NCI-H2081 treated with DMSO at 0.1 percent for 48 hours (cell line): ENCODE data around the gene CHST3.
"Not testable (repeated sequence)": the region's sequence is repeated elsewhere in the genome, so short reads cannot be mapped to it uniquely, and the experiment has no call there.

Experiments used
- DNase-seq: peaks from one replicate; lab custom pipeline; 2025; lab: John Stamatoyannopoulos, UW

CHST3 gene

GRCh38 chr10:71973777-71974488, 9.7 kb downstream of the CHST3 start:
- DNase-seq: no peak

- no peak for DNase-seq
Measured at GRCh38 chr10:71974489-71975021, 10.4 kb downstream of the CHST3 start.

DNA sequence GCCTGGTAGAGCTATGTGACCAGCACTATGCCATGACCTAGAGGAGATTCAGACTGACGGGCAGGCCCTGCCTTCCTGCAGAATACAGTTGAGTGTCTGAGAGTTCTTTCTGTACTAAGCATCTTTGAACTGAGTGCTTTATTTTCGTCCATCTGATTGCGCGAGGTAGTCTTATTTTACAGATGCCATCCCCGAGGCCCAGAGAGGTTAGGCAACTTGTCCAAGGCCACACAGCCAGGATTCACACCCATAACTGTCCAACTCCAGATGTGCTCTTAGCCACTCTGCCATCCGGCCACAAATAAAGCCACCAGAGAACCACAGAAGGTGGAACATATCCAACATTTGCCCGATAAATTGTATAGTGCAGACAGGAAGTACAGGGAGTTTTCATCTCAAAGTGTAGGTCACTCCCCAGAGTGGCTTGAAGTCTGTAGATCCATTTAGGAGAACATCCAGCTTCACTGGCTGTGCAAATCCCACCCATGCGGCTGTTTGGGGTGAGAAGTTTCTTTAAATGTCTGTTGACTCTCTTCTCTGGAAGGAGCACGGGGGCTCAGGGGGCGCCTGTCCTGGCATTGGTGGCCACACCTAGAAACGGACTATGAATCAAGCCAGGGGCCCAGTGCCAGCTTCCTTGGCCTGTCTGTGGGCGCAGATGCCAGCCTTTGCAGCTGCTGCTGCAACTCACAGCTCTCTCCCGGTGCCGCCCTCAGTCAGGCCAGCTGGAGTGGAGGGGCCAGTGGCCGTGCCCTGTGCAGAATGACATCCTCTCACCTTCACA, 11.1 kb downstream of the CHST3 start:
- DNase-seq: no peak

GRCh38 chr10:71975871-71976725, 11.9 kb downstream of the CHST3 start:
- no peak for DNase-seq

GRCh38 chr10:71977614-71977903, 13.4 kb downstream of the CHST3 start:
- not testable (repeated sequence) for DNase-seq

DNA sequence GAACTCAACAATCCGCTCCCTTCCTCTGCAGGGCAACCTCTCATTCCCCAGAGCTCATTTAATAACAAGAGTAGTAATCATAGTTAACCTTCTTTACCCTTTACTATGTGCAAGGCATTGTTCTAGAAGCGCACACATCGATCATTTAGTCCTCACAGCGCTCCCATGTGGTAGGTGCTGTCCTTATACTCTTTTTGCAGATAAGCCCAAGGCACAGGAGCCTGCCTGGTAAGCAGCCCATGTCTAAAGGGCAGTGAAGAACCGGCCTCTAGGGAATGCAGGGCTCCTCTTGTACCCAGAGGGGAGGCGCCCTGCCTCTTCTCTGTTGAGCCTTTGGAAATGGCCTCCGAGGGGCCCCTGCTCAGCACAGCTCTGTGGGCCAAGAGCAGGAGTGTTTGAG, 14.3 kb downstream of the CHST3 start:
- no peak for DNase-seq

- DNase-seq: no peak
Measured at GRCh38 chr10:71978988-71979691, 14.9 kb downstream of the CHST3 start.

DNA sequence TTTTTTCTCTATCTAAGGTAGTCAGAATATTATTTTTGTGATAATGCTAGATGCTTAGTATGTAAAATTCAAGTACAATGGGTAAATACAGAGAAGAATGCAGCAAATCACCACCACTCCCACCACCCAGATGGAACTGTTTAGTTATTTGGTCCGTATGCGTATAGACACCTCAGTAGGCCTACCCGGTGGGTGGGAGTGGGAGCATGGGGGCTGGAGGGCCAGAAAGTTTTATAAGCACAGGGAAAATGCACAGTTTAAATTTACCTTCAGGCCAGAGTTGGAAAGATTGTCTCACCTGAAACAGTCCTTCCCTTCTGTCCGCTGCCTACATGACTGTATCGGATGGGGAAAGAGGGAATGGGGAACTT, 15.5 kb downstream of the CHST3 start:
- no peak for DNase-seq

- DNase-seq: no peak
Measured at GRCh38 chr10:71980181-71981014, 16.2 kb downstream of the CHST3 start.

GRCh38 chr10:71981015-71981875, 17.1 kb downstream of the CHST3 start:
- DNase-seq: no peak

DNA sequence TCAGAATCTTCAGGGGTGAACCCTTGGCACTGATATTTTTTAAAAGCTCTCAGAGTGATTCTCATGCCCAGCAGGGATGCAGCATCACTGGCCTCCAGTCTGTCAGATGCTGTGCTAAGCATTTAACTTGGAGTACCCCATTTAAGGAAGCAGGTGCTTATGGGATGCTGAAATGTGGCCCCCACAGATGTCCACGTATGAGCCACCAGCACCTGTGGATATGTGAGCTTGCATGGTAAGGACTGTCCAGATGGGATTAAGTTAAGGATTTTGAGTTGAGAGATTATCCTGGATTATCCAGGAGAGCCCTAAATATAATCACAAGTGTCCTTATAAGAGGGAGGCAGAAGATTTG, 17.7 kb downstream of the CHST3 start:
- DNase-seq: no peak

DNA sequence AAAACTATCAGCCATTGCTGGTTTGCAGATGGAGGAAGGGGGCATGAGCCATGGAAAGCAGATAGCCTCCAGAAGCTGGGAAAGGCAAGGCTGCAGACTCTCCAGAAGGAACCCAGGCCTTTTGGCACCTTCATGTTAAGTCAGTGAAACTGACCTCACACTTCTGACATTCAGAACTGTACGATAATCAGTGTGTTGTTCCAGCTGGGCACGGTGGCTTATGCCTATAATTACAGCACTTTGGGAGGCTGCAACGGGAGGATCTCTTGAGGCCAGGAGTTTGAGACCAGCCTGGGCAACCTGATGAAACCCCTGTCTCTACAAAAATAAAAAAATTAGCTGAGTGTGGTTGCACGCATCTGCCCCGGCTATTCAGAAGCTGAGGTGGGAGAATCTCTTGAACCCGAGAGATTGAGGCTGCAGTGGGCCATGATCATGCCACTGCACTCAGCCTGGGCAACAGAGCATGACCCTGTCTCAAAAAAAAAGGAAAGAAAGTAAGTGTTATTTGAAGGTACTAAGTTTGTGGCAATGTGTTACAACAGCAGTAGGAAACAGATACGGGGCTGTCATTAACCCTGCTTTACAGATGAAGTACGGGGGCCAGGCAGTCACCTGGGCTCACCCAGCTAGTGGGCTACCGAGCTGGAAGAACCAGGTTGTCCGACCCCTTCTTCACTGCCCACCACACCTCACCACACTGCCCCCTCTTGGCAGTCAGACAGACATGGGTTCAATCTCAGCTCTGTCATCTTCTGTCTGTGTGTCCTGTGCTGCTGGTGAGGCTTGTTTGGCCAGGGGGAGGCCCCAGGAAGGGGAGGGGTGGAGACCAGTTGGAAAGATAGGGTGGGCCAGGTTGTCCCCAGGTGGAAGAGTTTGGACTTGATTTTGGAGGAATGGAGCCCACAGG, 18.3 kb downstream of the CHST3 start:
- DNase-seq: no peak

- no peak for DNase-seq
Measured at GRCh38 chr10:71984126-71984808, 20.1 kb downstream of the CHST3 start.

GRCh38 chr10:71984809-71985388, 20.7 kb downstream of the CHST3 start:
- no peak for DNase-seq

GRCh38 chr10:71985542-71986250, 21.5 kb downstream of the CHST3 start:
- DNase-seq: no peak

DNA sequence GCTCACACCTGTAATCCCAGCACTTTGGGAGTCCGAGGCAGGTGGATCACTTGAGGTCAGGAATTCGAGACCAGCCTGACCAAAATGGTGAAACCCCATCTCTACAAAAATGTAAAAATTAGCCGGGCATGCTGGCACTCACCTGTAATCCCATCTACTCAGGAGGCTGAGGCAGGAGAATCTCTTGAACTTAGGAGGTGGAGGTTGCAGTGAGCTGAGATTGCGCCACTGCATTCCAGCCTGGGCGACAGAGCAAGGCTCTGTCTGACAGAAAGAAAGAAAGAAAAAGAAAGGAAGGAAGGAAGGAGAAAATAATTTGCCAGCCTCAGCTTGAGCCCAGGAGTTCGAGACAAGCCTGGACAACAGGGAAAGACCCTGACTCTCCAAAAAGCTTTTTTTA, 24.7 kb downstream of the CHST3 start:
- not testable (repeated sequence) for DNase-seq

- no peak for DNase-seq
Measured at GRCh38 chr10:71989661-71990454, 25.7 kb downstream of the CHST3 start.
